ENCODE data around the gene WDR20. TPM values are rescaled to one million over a fixed set of nuclear protein-coding genes. Genes with fewer than 3 reads are reported as not detected.
"Not testable (repeated sequence)": the region's sequence is repeated elsewhere in the genome, so short reads cannot be mapped to it uniquely, and the experiment has no call there.

The WDR20 gene
- total RNA-seq, 1 experiment from 2014 or later, result 23.8 TPM

- no peaks in the 10 kb centered on the region for H3K27me3 Mint-ChIP-seq (ENCODE audit: insufficient read depth, unreplicated experiment)
- no peaks in the 10 kb centered on the region for H3K9me3 Mint-ChIP-seq (ENCODE audit: unreplicated experiment)
- peaks cover 7% of the 10 kb centered on the region for H3K36me3 Mint-ChIP-seq (ENCODE audit: insufficient read depth, unreplicated experiment)
- H3K27ac Mint-ChIP-seq (ENCODE audit: low read depth, unreplicated experiment), result no peak overlapping the region
- intact Hi-C loops (cut with micrococcal nuclease), result no loop called here
- ChIA-PET POLR2A (interaction anchor here (0.6 to 1.3 kb wide), 3 partner anchors 17 to 79 kb away, joined by 3 read pairs; no protein-coding TSS in a partner anchor), CTCF (interaction anchor here (1.0 to 2.9 kb wide), 3 partner anchors 75 to 77 kb away, joined by 3 to 17 read pairs (median 5); no protein-coding TSS in a partner anchor)
- no TSS peak for BruUV-seq (replicated peaks)
- no peak for TF ChIP-seq CTCF (IDR thresholded peaks at IDR 0.05; ENCODE audit: unreplicated experiment)
- no peaks in the 10 kb centered on the region for H3K4me1 Mint-ChIP-seq (ENCODE audit: insufficient read depth, unreplicated experiment)
- DNase-seq (ENCODE audit: unreplicated experiment), result no peak
- no peak overlapping the region for H3K4me3 Mint-ChIP-seq (ENCODE audit: unreplicated experiment)
These were observed 98.4 kb downstream of the WDR20 start for GRCh38 chr14:102238131-102238530.

GRCh38 chr14:102238766-102239165 is 99.1 kb downstream of the WDR20 start:
- CTCF ChIA-PET, result interaction anchor here (0.5 to 1.5 kb wide), 3 partner anchors 74 to 277 kb away, joined by 3 to 5 read pairs (median 3); no protein-coding TSS in a partner anchor
- H3K36me3 Mint-ChIP-seq (ENCODE audit: insufficient read depth, unreplicated experiment), result peaks cover 7% of the 10 kb centered on the region
- no peak overlapping the region for H3K4me3 Mint-ChIP-seq (ENCODE audit: unreplicated experiment)
- H3K27me3 Mint-ChIP-seq (ENCODE audit: insufficient read depth, unreplicated experiment), result no peaks in the 10 kb centered on the region
- no peaks in the 10 kb centered on the region for H3K9me3 Mint-ChIP-seq (ENCODE audit: unreplicated experiment)
- no peak for DNase-seq (ENCODE audit: unreplicated experiment)
- TF ChIP-seq CTCF (IDR thresholded peaks at IDR 0.05; ENCODE audit: unreplicated experiment), result no peak
- POLR2A ChIA-PET, result interaction anchor here (0.7 to 1.3 kb wide), 2 partner anchors 17 to 79 kb away, joined by 3 read pairs; no protein-coding TSS in a partner anchor
- intact Hi-C loops (cut with micrococcal nuclease), result no loop called here
- no TSS peak for BruUV-seq (replicated peaks)
- H3K4me1 Mint-ChIP-seq (ENCODE audit: insufficient read depth, unreplicated experiment), result no peaks in the 10 kb centered on the region
- no peak overlapping the region for H3K27ac Mint-ChIP-seq (ENCODE audit: low read depth, unreplicated experiment)

- intact Hi-C loops (cut with micrococcal nuclease), result no loop called here
- ChIA-PET CTCF (interaction anchor here (1.5 kb wide), 1 partner anchor 75 kb away, joined by 5 read pairs; no protein-coding TSS in a partner anchor), POLR2A (interaction anchor here (1.3 kb wide), 1 partner anchor 78 kb away, joined by 3 read pairs; no protein-coding TSS in a partner anchor)
- BruUV-seq (replicated peaks), result no TSS peak
- DNase-seq (ENCODE audit: unreplicated experiment), result no peak
- H3K27ac Mint-ChIP-seq (ENCODE audit: low read depth, unreplicated experiment), result no peak overlapping the region
- no peak for TF ChIP-seq CTCF (IDR thresholded peaks at IDR 0.05; ENCODE audit: unreplicated experiment)
- H3K36me3 Mint-ChIP-seq (ENCODE audit: insufficient read depth, unreplicated experiment), result peaks cover 7% of the 10 kb centered on the region
- H3K4me3 Mint-ChIP-seq (ENCODE audit: unreplicated experiment), result no peak overlapping the region
- no peaks in the 10 kb centered on the region for H3K9me3 Mint-ChIP-seq (ENCODE audit: unreplicated experiment)
- no peaks in the 10 kb centered on the region for H3K27me3 Mint-ChIP-seq (ENCODE audit: insufficient read depth, unreplicated experiment)
- no peaks in the 10 kb centered on the region for H3K4me1 Mint-ChIP-seq (ENCODE audit: insufficient read depth, unreplicated experiment)
These were observed 99.5 kb downstream of the WDR20 start for GRCh38 chr14:102239231-102239630.

DNA sequence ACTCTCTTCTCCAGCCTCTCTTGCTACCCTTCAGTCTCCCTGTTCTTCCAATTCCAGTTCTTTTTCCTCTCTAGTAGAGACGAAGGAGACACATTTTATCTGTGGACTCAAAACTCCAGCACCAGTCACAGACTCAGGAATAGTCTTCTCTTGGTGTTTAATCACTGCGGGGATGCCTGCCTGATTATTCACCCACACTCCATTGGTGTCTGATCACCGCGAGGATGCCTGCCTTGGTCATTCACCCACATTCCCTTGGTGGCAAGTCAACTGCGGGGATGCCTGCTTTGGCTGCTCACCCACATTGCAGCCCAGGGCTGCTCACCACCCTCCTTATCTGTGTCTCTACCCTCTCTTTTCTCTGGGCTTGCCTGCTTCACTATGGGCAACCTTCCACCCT is 100.8 kb downstream of the WDR20 start:
- intact Hi-C loops (cut with micrococcal nuclease); H3K27ac Mint-ChIP-seq (ENCODE audit: low read depth, unreplicated experiment); H3K4me1 Mint-ChIP-seq (ENCODE audit: insufficient read depth, unreplicated experiment); CTCF ChIA-PET; H3K4me3 Mint-ChIP-seq (ENCODE audit: unreplicated experiment); DNase-seq (ENCODE audit: unreplicated experiment); H3K9me3 Mint-ChIP-seq (ENCODE audit: unreplicated experiment); H3K27me3 Mint-ChIP-seq (ENCODE audit: insufficient read depth, unreplicated experiment); H3K36me3 Mint-ChIP-seq (ENCODE audit: insufficient read depth, unreplicated experiment); BruUV-seq (replicated peaks): not testable (repeated sequence)
- POLR2A ChIA-PET, result interaction anchor here (0.8 kb wide), 1 partner anchor 85 kb away, joined by 3 read pairs; no protein-coding TSS in a partner anchor

Measured in MCF 10A (cell line).